Spleen (tissue), 7 donors: ENCODE results near the gene DLST.

Experiments used
- CTCF ChIP-seq, 11 experiments: fragments of 200-600 bp in 7 of 11; fragments of 450-650 bp in 4 of 11; sonication (generic) in 4 of 11; IDR thresholded peaks in 8 of 11; conservative IDR thresholded peaks in 3 of 11; 1 replicate in 7 of 11; 2 replicates in 4 of 11; pipeline versions ENCODE4 v1.4.0 to v1.8.0; 2016 to 2021; ENCODE audit warnings: antibody characterized with exemption in 11 of 11, inconsistent platforms in 4 of 11, mild to moderate bottlenecking in 1 of 11
- POLR2A ChIP-seq, 3 donors: fragments of 450-650 bp; IDR thresholded peaks; one replicate each; pipeline ENCODE4 v1.5.1; 2017; ENCODE audit warnings: antibody characterized with exemption in 3 of 3, mild to moderate bottlenecking in 1 of 3
- POLR2AphosphoS5 ChIP-seq, 3 donors: sonication (generic); formaldehyde crosslinking; IDR thresholded peaks; one replicate each; pipeline ENCODE4 v1.5.1; 2017; ENCODE audit warnings: antibody characterized with exemption in 3 of 3
- donor health status: DM: no; HTN: no; CAD: no; lungs with moderate emphysema.
- donor health status: DM: no; HTN: no; CAD: no.
- donor health status: DM: no; HTN: no; CAD: no.

- TF ChIP-seq CTCF (IDR thresholded peaks at IDR 0.05 in 8 of 11, conservative IDR thresholded peaks at IDR 0.05 in 3 of 11) (no peak), POLR2A (IDR thresholded peaks at IDR 0.05) (no peak), POLR2AphosphoS5 (IDR thresholded peaks at IDR 0.05) (no peak)
Measured at GRCh38 chr14:74875204-74875603, 6.5 kb upstream of the DLST start.
